Measurements from ENCODE around the gene BCAT1.

DNA sequence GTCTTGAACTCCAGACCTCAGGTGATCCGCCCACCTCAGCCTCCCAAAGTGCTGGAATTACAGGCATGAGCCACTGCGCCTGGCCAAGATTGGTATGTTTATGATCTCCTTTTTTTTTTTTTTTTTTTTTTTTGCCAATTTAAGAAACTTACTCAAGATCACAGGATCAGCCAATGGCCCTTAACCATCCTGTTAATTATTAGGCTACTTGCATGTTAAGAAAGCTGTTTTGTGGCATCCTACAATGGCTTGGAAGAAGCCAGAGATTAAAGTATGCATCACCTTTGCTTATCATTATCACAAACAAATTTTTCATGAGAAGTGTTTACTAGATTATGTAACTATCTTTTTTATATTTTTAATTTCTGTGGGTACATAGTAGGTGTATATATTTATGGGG is 140.2 kb downstream of the BCAT1 start:
- TF ChIP-seq, protein P1, sequence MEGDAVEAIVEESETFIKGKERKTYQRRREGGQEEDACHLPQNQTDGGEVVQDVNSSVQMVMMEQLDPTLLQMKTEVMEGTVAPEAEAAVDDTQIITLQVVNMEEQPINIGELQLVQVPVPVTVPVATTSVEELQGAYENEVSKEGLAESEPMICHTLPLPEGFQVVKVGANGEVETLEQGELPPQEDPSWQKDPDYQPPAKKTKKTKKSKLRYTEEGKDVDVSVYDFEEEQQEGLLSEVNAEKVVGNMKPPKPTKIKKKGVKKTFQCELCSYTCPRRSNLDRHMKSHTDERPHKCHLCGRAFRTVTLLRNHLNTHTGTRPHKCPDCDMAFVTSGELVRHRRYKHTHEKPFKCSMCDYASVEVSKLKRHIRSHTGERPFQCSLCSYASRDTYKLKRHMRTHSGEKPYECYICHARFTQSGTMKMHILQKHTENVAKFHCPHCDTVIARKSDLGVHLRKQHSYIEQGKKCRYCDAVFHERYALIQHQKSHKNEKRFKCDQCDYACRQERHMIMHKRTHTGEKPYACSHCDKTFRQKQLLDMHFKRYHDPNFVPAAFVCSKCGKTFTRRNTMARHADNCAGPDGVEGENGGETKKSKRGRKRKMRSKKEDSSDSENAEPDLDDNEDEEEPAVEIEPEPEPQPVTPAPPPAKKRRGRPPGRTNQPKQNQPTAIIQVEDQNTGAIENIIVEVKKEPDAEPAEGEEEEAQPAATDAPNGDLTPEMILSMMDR (conservative IDR thresholded peaks at IDR 0.05): no peak
- no peak for TF ChIP-seq ZFX (IDR thresholded peaks at IDR 0.05)
